Right lobe of liver (tissue), 6 donors: ENCODE results near the gene PYCARD. TPM values are rescaled to one million over a fixed set of nuclear protein-coding genes. Genes with fewer than 3 reads are reported as not detected.

Source experiments
- ATAC-seq, 4 donors: fragments of 200-7000 bp; cut with Tn5 transposase; one replicate each; pipeline ENCODE4 v1.9.1; 2020; ENCODE audit warnings: mild to moderate bottlenecking in 4 of 4, moderate library complexity in 4 of 4
- DNase-seq, 3 donors: peaks; one replicate each; pipeline ENCODE4 v3.0.0-alpha.2; 2020
- H3K27ac ChIP-seq, 3 donors: fragments of 200-600 bp; one replicate each; pipeline ENCODE4 v1.8.0; 2022
- H3K27me3 ChIP-seq, 2 donors: fragments of 200-600 bp; one replicate each; pipeline ENCODE4 v1.8.0; 2022
- H3K36me3 ChIP-seq, 4 donors: fragments of 200-600 bp; sonication (generic) in 1 of 4; one replicate each; pipeline versions ENCODE4 v1.5.1 to v1.8.0; 2017 to 2022; ENCODE audit warnings: control low read depth in 1 of 4
- H3K4me1 ChIP-seq, 4 donors: fragments of 200-600 bp; sonication (generic) in 1 of 4; one replicate each; pipeline versions ENCODE4 v1.5.1 to v1.8.0; 2017 to 2022; ENCODE audit warnings: control low read depth in 1 of 4
- H3K4me3 ChIP-seq, 3 donors: fragments of 200-600 bp; one replicate each; pipeline ENCODE4 v1.8.0; 2022
- H3K9me3 ChIP-seq, 4 donors: fragments of 200-600 bp; sonication (generic) in 1 of 4; one replicate each; pipeline versions ENCODE4 v1.5.1 to v1.8.0; 2017 to 2022; ENCODE audit warnings: control low read depth in 1 of 4
- POLR2A ChIP-seq: fragments of 450-650 bp; IDR thresholded peaks from one replicate; pipeline ENCODE4 v1.6.1; 2017; ENCODE audit warnings: antibody characterized with exemption, mild to moderate bottlenecking
- WGBS: methylation state at CpG from one replicate; pipeline ENCODE4 v1.1.6; 2018; ENCODE audit warnings: low coverage, low lambda C conversion rate; ENCODE audit not compliant: insufficient coverage; ENCODE audit errors: missing lambda C conversion rate; 5-methylcytosine and 5-hydroxymethylcytosine counted together
- intact Hi-C, 2 donors: fragments of 100-400 bp; cut with DNase I; formaldehyde crosslinking; loops; one replicate each; pipeline versions ENCODE4 v1.11.2 to v1.14.1; 2022
- total RNA-seq, 6 experiments: library from RNA; depleted of rRNA in 2 of 6; stranded (reverse); fragments of >200 nt in 2 of 6; fragmentation: NEBNext Ultra II Directional in 3 of 6; extraction: Animal tissue kit (Norgen Biotek cat#: 25700) in 3 of 6; gene quantifications; one replicate each; pipeline versions ENCODE4 v1.1.0 to v1.2.4, GENCODE V29; 2016 to 2023
- TF ChIP-seq, protein P1 (sequence below), 4 donors: fragments of 200-600 bp in 3 of 4; fragments of 450-650 bp in 1 of 4; IDR thresholded peaks; one replicate each; pipeline versions ENCODE4 v1.5.1 to v1.8.0; 2016 to 2022; ENCODE audit warnings: antibody characterized with exemption in 4 of 4, mild to moderate bottlenecking in 2 of 4
- donor health status: DM: no; HTN: yes; CAD: no.
- donor health status: DM: no; HTN: no; CAD: no.
- donor health status: DM: no; HTN: no; CAD: no.
- donor health status: DM: no; HTN: yes; CAD: no.
- donor health status: DM: no; HTN: yes; CAD: no.

The PYCARD gene
- total RNA-seq, 6 experiments from 2014 or later: 5.7 to 14.9 (median 9.6) TPM

DNA sequence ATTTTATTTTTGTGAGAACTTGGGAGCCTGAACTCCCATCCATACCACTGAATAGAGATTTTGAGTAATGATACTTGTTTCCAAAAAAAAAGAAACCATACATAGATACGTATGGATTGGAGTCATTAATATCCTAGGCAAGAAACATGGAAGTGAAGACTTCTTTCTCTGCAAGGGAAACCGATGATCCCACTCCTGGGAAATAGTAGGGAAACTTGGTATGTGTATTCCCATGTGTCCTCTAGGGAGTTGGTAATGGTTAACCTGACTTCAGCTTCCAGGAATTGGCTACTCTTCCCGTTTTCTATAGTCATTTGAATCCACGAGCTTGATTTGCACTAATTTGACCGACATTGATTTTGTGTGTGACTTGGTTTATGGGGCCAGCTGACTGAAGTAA, 17.2 kb downstream of the PYCARD start:
- H3K4me3 ChIP-seq: no peak overlapping the region
- peaks cover 0 to 19% (median 7%) of the 10 kb centered on the region in 4 donors for H3K4me1 ChIP-seq
- no peak for DNase-seq
- H3K9me3 ChIP-seq: no peaks in the 10 kb centered on the region
- no peak for ATAC-seq
- intact Hi-C loops: loop anchor here in 1 of 2 donors (10.0 kb wide), 1 partner anchor 269 kb away; the partner anchor contains the start of gene ARMC5
- H3K36me3 ChIP-seq: peaks cover 21 to 81% (median 57%) of the 10 kb centered on the region in 4 donors
- TF ChIP-seq, protein P1, sequence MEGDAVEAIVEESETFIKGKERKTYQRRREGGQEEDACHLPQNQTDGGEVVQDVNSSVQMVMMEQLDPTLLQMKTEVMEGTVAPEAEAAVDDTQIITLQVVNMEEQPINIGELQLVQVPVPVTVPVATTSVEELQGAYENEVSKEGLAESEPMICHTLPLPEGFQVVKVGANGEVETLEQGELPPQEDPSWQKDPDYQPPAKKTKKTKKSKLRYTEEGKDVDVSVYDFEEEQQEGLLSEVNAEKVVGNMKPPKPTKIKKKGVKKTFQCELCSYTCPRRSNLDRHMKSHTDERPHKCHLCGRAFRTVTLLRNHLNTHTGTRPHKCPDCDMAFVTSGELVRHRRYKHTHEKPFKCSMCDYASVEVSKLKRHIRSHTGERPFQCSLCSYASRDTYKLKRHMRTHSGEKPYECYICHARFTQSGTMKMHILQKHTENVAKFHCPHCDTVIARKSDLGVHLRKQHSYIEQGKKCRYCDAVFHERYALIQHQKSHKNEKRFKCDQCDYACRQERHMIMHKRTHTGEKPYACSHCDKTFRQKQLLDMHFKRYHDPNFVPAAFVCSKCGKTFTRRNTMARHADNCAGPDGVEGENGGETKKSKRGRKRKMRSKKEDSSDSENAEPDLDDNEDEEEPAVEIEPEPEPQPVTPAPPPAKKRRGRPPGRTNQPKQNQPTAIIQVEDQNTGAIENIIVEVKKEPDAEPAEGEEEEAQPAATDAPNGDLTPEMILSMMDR (IDR thresholded peaks at IDR 0.05): no peak
- no peak for TF ChIP-seq POLR2A
- H3K27me3 ChIP-seq: no peaks in the 10 kb centered on the region
- no peak overlapping the region for H3K27ac ChIP-seq
- 60% methylated on average over 5 of the region's 5 CpGs for WGBS

DNA sequence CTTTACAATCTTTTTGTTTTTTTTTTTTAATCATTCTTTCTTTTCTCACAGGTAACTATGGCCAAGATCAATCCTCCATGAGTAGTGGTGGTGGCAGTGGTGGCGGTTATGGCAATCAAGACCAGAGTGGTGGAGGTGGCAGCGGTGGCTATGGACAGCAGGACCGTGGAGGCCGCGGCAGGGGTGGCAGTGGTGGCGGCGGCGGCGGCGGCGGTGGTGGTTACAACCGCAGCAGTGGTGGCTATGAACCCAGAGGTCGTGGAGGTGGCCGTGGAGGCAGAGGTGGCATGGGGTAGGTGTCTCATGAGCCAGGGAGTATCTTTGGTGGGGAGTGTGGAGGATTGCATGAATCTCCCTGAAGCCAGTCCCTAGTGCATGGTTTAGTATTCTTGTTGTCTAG, 17.7 kb downstream of the PYCARD start:
- TF ChIP-seq, protein P1 (IDR thresholded peaks at IDR 0.05): no peak
- no peak for TF ChIP-seq POLR2A
- Histone ChIP-seq H3K9me3 (no peaks in the 10 kb centered on the region), H3K27ac (no peak overlapping the region), H3K36me3 (peaks cover 18 to 77% (median 53%) of the 10 kb centered on the region in 4 donors), H3K27me3 (no peaks in the 10 kb centered on the region), H3K4me1 (peaks cover 0 to 19% (median 7%) of the 10 kb centered on the region in 4 donors), H3K4me3 (no peak overlapping the region)
- no peak for DNase-seq
- no peak for ATAC-seq
- no CpG with 5 or more reads among the region's 14 CpGs for WGBS
- intact Hi-C loops: loop anchor here in 1 of 2 donors (10.0 kb wide), 1 partner anchor 270 kb away; the partner anchor contains the start of gene ARMC5

DNA sequence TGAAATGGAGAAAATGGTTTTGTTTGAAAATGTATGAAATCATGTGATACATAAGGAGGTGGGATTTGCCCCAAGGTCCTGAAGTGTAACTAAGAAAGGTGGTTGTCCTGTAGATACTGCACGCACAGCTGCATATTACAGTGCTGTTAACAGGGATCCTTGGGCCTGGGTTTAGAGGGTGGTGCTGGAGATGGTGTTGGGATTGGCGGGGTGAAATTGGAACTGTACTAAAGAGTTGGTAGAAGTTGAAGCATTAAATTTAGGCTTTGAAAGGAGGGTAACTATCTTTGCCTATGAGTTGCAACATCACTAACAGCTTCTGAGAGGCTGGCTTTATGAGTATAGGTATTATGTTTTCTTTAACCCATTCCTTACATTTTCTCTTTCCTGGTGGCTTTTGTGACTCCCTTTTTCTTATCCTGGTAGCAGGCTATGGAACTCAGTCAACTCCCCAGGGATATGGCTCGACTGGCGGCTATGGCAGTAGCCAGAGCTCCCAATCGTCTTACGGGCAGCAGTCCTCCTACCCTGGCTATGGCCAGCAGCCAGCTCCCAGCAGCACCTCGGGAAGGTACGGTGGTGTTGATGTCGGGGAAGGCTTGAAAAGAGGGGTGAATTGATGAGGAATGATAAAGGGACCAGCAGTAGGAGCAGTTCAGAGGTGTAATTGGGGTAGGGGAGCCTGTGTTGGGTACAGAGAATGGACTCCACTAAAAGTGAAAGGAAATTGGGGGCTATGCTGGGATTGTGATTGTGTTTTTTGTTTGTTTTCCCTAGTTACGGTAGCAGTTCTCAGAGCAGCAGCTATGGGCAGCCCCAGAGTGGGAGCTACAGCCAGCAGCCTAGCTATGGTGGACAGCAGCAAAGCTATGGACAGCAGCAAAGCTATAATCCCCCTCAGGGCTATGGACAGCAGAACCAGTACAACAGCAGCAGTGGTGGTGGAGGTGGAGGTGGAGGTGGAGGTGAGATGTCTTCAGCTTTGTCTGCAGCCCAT, 18.8 kb downstream of the PYCARD start:
- H3K27ac ChIP-seq: no peak overlapping the region
- TF ChIP-seq, protein P1 (IDR thresholded peaks at IDR 0.05): no peak
- no peak for TF ChIP-seq POLR2A
- no peak overlapping the region for H3K4me3 ChIP-seq
- ATAC-seq (no peak), DNase-seq (no peak)
- intact Hi-C loops: loop anchor here in 1 of 2 donors (10.0 kb wide), 1 partner anchor 271 kb away; the partner anchor contains the start of gene ARMC5
- peaks cover 0 to 19% (median 7%) of the 10 kb centered on the region in 4 donors for H3K4me1 ChIP-seq
- H3K27me3 ChIP-seq: no peaks in the 10 kb centered on the region
- H3K9me3 ChIP-seq: no peaks in the 10 kb centered on the region
- WGBS: 77% methylated on average over 9 of the region's 10 CpGs
- peaks cover 14 to 65% (median 45%) of the 10 kb centered on the region in 4 donors for H3K36me3 ChIP-seq

DNA sequence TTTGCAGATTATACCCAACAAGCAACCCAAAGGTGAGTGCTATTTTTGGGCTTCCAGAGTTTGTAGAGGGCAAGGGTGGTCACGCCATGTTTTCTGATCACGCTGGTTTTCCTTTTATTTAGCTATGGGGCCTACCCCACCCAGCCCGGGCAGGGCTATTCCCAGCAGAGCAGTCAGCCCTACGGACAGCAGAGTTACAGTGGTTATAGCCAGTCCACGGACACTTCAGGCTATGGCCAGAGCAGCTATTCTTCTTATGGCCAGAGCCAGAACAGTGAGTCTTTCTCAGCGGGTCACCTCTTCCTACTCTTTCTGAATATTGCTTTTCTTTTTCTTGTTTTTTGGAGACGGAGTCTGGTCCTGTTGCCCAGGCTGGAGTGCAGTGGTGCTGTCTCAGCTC, 20.2 kb downstream of the PYCARD start:
- no peaks in the 10 kb centered on the region for H3K9me3 ChIP-seq
- H3K4me1 ChIP-seq: peaks cover 0 to 19% (median 7%) of the 10 kb centered on the region in 4 donors
- WGBS: 39% methylated on average over 6 of the region's 7 CpGs
- TF ChIP-seq, protein P1 (IDR thresholded peaks at IDR 0.05): no peak
- TF ChIP-seq POLR2A: no peak
- H3K4me3 ChIP-seq: no peak overlapping the region
- H3K27me3 ChIP-seq: no peaks in the 10 kb centered on the region
- DNase-seq (no peak), ATAC-seq (no peak)
- H3K36me3 ChIP-seq: peaks cover 14 to 52% (median 34%) of the 10 kb centered on the region in 4 donors
- H3K27ac ChIP-seq: no peak overlapping the region
- intact Hi-C loops: loop anchor here in 1 of 2 donors (10.0 kb wide), 1 partner anchor 272 kb away; the partner anchor contains the start of gene ARMC5
